Middle frontal gyrus (tissue), 1 donor: ENCODE data around the gene REV3L.
"Not testable (repeated sequence)": the region's sequence is repeated elsewhere in the genome, so short reads cannot be mapped to it uniquely, and the experiment has no call there.

Experiments
- DNase-seq: peaks from one replicate; pipeline ENCODE4 v3.0.0-alpha.2; 2015; ENCODE audit warnings: low spot score; ENCODE audit errors: extremely low spot score

Gene REV3L

GRCh38 chr6:111377558-111378120 is 105.4 kb downstream of the REV3L start:
- no peak for DNase-seq

GRCh38 chr6:111367393-111368088 is 115.5 kb downstream of the REV3L start:
- DNase-seq: no peak

- no peak for DNase-seq
These were observed 121.4 kb downstream of the REV3L start for GRCh38 chr6:111361648-111362047.

- DNase-seq: no peak
These were observed 124.6 kb downstream of the REV3L start for GRCh38 chr6:111358454-111358853.

GRCh38 chr6:111357705-111358104 is 125.3 kb downstream of the REV3L start:
- DNase-seq: no peak

- no peak for DNase-seq
These were observed 126.5 kb downstream of the REV3L start for GRCh38 chr6:111356551-111356950.

- DNase-seq: no peak
These were observed 128.1 kb downstream of the REV3L start for GRCh38 chr6:111354758-111355555.

- DNase-seq: no peak
These were observed 129.0 kb downstream of the REV3L start for GRCh38 chr6:111353912-111354462.

- no peak for DNase-seq
These were observed 135.4 kb downstream of the REV3L start for GRCh38 chr6:111347589-111347988.

- DNase-seq: no peak
These were observed 140.1 kb downstream of the REV3L start for GRCh38 chr6:111342913-111343312.

GRCh38 chr6:111339294-111339693 is 143.7 kb downstream of the REV3L start:
- no peak for DNase-seq

- no peak for DNase-seq
These were observed 144.2 kb downstream of the REV3L start for GRCh38 chr6:111338843-111339242.

- no peak for DNase-seq
These were observed 145.2 kb downstream of the REV3L start for GRCh38 chr6:111337829-111338236.

GRCh38 chr6:111329882-111330633 is 153.0 kb downstream of the REV3L start:
- no peak for DNase-seq

- DNase-seq: no peak
These were observed 156.5 kb downstream of the REV3L start for GRCh38 chr6:111326563-111326962.

- DNase-seq: no peak
These were observed 160.9 kb downstream of the REV3L start for GRCh38 chr6:111322145-111322544.

- not testable (repeated sequence) for DNase-seq
These were observed 175.1 kb downstream of the REV3L start for GRCh38 chr6:111307950-111308349.

GRCh38 chr6:111307275-111307858 is 175.7 kb downstream of the REV3L start:
- no peak for DNase-seq

GRCh38 chr6:111306104-111306888 is 176.7 kb downstream of the REV3L start:
- no peak for DNase-seq

- DNase-seq: no peak
These were observed 181.1 kb downstream of the REV3L start for GRCh38 chr6:111301946-111302345.
